GM10266 (cell line): ENCODE results near the gene MYO9A.
"Not testable (repeated sequence)": the region's sequence is repeated elsewhere in the genome, so short reads cannot be mapped to it uniquely, and the experiment has no call there.

Experiments used
- DNase-seq: peaks from one replicate; pipeline ENCODE4 v3.0.0; 2012; ENCODE audit errors: extremely low spot score
- TF ChIP-seq, protein P1 (sequence below): IDR thresholded peaks from 2 replicates; pipeline ENCODE4 v1.5.1; 2012; ENCODE audit warnings: mild to moderate bottlenecking, low read depth; ENCODE audit not compliant: control insufficient read depth, insufficient read depth; ENCODE audit errors: missing control alignments

Gene MYO9A

DNA sequence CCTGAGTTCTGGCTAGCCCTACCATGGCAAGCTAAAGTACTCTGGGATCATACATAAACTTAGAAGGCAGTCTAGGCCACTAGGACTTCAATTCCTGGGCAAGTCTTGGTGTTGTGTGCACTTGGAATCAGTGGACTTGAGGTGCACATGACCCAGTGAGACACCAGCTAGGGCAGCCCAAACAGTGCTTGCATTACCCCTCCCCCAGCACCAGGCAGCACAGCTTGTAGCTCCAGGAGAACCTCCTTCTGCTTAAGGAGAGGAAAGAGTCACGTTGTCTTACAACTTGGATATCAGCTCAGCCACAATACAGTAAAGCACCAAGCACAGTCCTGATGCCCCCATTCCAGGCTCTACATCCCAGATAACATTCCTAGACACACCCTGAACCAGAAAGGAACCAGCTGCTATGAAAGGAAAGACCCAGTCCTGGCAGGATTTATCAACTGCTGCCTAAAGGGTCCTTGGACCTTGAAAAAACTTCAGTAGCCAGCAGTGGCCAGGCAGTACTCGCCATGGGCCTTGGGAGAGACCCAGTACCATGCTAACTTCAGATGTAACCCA is 57.2 kb downstream of the MYO9A start:
- TF ChIP-seq, protein P1, sequence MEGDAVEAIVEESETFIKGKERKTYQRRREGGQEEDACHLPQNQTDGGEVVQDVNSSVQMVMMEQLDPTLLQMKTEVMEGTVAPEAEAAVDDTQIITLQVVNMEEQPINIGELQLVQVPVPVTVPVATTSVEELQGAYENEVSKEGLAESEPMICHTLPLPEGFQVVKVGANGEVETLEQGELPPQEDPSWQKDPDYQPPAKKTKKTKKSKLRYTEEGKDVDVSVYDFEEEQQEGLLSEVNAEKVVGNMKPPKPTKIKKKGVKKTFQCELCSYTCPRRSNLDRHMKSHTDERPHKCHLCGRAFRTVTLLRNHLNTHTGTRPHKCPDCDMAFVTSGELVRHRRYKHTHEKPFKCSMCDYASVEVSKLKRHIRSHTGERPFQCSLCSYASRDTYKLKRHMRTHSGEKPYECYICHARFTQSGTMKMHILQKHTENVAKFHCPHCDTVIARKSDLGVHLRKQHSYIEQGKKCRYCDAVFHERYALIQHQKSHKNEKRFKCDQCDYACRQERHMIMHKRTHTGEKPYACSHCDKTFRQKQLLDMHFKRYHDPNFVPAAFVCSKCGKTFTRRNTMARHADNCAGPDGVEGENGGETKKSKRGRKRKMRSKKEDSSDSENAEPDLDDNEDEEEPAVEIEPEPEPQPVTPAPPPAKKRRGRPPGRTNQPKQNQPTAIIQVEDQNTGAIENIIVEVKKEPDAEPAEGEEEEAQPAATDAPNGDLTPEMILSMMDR: no peak
- DNase-seq: no peak

DNA sequence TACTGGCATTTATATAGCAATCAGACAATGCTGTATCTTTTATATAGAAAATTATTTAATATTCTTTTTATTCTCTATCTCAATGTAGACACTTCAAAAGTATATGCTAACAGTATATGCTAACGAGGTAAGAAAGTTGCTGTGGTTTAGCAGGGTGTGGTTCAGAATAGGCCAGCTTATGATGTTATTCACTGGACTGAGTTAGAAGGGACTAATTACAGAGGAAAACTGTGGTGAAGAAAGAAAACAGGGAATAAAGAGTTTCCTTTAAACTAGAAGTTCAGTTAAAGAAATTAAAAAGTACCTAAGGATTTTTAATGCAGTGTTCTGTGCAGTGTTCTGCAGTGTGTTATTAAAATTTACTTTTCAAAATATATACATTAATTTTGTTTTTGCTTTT is 59.4 kb downstream of the MYO9A start:
- no peak for DNase-seq
- TF ChIP-seq, protein P1: no peak

DNA sequence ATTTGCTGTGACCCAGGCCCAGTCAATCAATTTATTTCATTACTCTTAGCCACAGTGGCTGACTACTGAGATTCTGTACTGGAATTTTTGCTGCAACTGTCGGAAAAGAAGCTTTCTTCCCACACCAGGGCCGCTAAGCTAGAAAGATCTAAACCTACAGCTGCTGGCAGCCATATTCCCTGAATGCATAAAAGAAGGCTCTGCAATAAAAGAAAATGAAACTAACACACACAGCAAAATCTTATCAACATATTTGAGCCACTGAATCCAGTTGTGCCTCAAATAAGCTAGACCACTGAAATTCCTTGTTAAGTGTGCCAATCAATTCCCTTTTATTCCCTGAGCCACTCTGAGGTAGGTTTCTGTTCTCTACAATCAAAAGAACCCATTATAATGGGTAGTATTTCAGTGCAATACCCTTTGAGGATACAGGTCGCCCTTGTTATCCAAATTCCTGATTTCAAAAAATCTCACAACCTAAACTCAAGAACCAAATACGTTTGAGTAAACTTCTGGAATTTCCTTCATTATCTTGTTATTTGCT is 60.3 kb downstream of the MYO9A start:
- no peak for DNase-seq

DNA sequence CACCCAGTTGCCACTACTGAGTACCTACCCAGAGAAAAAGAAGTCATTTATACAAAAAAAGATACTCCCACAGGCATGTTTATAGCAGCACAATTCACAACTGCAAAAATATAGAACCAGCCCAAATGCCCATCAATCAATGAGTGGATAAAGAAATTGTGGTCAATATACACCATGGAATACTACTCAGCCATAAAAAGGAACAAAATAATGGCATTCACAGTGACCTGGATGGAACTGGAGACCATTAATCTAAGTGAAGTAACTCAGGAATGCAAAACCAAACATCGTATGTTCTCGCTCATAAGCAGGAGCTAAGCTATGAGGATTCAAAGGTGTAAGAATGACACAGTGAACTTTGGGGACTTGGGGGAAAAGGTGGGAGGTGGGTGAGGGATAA is 61.7 kb downstream of the MYO9A start:
- not testable (repeated sequence) for DNase-seq

More for the DNA sequence above, 60.3 kb downstream of the MYO9A start:
- TF ChIP-seq, protein P1: no peak

DNA sequence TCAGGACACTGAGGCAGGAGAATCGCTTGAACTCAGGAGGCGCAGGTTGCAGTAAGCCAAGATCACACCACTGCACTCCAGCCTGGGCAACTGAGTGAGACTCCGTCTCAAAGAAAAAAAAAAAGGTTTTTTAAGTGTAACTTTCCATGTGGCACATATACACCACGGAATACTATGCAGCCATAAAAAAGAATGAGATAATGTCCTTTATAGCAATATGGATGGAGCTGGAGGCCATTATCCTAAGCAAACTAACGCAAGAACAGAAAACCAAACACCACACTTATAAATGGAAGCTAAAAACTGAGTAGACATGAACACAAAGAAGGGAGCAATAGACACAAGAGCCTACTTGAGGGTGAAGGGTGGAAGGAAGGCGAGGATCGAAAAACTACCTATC is 64.7 kb downstream of the MYO9A start:
- DNase-seq: not testable (repeated sequence)

DNA sequence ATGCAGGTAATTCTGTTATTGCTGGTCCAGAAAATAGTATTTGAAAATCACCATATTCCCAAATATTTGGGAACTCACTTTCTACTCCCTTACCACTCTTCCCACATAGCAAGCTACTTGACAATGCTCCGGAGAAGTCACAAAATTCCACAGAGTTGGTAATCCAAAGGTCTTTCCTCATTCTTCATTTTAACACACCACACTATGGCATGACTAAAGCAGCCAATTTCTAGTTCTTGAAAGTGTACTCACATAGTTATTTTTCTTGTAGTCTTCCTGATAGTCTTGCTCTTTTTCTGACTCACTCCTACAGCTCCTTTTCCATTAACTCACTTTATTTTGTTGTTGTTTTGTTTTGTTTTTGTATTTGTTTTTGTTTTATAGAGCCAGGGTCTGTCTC is 67.2 kb downstream of the MYO9A start:
- TF ChIP-seq, protein P1: no peak

DNA sequence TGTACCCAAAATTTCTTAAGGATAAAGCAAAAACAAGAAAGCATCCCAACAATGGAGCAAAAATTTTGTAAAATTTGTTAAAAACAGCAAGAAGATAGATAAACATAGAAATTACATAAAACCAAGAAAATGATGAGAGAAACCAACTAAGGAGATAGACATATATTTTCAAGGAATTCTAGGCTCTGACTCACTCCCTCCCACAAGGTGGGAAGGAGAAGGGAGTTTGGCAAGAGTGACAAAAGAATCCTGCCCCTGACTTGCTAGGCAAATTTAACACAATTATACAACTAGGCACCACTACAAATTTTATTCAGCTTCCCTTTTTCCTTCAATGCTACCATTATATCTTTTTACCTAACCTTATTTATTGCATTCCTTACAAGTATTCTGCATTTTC is 70.9 kb downstream of the MYO9A start:
- no peak for DNase-seq
- TF ChIP-seq, protein P1: no peak

More for the DNA sequence above, 67.2 kb downstream of the MYO9A start:
- DNase-seq: no peak

DNA sequence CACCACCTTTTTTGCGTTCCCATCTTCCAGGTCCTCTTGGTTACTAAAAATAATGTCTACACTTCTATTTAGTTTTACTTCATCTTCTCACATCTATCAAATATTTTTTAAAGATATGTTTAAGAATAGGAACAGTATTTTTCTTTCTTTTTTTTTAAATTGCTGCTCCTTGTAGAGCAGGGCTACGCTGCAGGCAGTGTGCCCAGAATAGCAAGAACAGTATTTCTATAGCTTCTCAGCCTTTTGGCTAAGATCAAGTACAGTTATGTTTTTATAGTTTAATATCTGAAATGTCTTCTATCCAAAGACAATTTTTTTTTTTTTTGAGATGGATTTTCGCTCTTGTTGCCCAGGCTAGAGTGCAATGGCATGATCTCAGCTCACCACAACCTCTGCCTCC is 73.0 kb downstream of the MYO9A start:
- no peak for DNase-seq
- TF ChIP-seq, protein P1: no peak
